Stimulated activated CD4-positive, alpha-beta T cell treated with anti-CD3 and anti-CD28 coated beads, Interleukin-4, amount 100 ng/mL, for 4 hours (primary cell): ENCODE data around the gene EID2B.

Source experiments
- DNase-seq, 2 experiments: peaks; one replicate each; pipeline ENCODE4 v3.0.0-alpha.2; 2020

Gene EID2B, protein sequence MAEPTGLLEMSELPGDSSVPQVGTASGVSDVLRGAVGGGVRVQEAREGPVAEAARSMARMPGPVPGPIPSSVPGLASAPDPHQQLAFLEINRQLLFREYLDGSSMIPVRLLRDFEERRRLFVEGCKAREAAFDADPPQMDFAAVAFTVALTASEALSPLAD

DNA sequence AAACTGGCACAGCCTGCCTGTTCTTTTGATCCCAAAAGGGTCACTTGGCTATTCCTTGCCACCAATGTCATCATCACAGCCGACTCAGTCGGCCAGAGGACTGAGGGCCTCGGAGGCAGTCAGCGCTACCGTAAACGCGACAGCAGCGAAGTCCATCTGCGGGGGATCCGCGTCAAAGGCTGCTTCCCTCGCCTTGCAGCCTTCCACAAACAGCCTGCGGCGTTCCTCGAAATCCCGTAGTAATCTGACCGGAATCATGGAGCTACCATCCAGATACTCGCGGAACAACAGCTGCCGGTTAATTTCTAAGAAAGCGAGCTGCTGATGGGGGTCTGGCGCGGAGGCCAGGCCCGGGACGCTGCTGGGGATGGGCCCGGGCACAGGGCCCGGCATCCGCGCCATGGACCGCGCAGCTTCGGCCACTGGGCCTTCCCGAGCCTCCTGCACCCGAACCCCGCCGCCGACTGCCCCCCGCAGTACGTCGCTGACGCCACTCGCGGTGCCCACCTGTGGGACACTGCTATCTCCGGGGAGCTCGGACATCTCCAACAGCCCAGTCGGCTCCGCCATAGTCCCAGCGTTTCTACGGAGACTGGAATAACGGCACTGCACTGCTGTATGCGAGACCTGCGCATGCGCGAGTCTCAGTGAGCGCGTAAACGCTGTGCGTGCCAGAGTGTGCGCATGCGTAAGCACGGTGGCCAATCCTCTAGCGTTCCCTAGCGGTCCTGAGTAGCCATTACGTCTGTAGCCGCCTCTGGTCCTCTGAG is at the start of gene EID2B:
Gene EID2B, minus strand, starts transcription at position 620 of the 770 bp plus-strand sequence. Its CDS starts 50 bp downstream, at position 570.
- peak; percentile 92 to 95 for DNase-seq

DNA sequence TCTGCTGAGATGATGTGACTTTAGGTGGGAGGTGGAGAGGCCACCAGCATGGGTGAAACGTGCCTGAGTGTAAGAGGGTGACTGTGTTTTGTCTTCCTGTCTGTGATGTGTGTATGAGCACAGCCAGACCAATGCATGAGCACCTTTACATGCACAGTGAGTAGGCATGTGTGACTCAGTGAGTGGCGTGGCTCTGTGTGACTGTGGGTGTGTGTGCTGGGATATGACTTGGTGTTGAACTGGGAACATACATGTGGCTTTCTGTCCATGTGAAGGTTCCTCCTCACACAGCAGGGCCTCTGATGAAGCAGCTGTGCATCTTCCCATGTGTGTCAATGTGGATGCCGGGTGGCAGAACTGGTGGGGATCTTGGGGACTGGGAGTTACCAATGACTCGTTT is 49.8 kb upstream of the EID2B start:
- DNase-seq = peak in 1 of 2 experiments; percentile 35

DNA sequence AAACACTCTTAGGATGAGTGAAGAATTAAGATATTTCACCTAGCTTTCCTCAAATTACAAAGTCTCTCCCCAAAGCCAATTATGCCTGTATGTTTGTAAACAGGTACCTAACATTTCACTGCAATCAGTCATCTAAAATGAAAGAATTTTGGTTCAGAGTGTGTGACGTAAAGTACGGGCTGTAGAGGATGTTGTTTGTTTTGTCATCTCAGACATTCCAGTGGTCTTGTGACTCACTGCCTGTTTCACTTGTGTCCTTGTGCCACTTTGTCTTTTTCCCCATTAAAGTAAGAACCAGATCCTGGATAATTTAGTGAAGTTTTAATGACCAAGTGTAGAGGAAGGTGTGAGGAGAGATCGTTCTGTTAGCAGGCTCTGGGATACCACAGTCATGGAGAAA is 36.0 kb upstream of the EID2B start:
- DNase-seq = no peak

DNA sequence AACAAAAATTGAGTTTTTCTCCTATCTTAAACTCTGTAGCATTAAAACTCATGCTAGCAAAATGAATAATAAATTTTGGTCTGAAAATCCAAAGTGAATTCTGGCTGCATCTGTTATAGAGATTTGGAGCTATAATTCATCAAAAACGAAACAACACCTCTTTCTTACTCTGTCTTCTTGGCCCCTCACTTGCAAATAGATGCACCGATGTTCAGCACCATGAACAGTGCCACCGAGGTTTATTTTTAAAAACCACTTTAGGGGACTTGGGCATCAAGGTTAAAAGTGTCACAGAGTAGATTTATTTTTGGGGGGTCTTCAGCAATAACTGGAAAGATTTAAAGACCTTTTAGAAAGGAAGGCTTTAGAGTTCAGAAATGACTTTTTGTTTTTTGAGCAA is 33.4 kb upstream of the EID2B start:
- no peak for DNase-seq

DNA sequence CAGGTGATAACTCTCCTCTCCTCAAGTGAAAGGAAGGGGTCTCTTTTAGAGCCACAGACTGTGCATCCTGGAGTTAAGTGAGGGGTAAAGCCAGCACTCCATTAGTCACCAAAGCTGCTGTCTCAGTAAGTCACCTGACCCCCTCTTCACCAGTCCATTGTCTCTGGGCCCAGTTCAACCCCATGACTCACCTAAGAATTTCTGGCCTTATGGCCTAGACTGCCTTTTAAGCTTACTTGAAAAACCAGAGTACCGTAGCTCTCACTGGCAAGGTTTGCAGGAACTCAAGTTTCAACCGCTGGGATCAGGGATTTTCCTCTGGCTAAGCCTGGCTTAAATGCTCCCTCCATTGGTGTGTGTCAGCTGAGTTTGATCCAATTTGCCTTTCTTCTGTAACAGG is 30.8 kb upstream of the EID2B start:
- no peak for DNase-seq

DNA sequence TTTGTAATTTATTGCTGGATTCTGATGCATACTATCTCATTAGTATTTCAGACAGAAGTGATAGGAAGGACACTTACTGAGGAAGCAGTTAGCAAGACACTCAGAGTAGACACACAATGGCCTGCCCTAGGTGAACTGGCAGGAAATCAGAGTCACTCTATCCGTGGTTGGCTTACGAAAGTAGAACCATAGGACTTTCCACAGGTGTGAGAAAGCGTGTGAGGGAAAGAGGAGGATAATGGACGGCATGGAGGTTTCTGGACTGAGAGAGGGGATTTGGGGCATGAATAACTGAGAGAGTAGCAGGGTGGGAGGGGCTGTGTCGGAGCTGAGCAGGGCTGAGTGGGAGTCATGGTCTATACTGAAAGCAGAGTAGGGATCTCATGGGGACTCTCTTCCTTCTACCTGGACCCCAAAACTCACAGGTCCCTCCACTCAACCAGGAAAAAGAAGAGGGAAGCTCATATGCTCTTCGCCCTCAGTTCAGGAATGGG is 26.0 kb upstream of the EID2B start:
- peak in 1 of 2 experiments; percentile 23 for DNase-seq

DNA sequence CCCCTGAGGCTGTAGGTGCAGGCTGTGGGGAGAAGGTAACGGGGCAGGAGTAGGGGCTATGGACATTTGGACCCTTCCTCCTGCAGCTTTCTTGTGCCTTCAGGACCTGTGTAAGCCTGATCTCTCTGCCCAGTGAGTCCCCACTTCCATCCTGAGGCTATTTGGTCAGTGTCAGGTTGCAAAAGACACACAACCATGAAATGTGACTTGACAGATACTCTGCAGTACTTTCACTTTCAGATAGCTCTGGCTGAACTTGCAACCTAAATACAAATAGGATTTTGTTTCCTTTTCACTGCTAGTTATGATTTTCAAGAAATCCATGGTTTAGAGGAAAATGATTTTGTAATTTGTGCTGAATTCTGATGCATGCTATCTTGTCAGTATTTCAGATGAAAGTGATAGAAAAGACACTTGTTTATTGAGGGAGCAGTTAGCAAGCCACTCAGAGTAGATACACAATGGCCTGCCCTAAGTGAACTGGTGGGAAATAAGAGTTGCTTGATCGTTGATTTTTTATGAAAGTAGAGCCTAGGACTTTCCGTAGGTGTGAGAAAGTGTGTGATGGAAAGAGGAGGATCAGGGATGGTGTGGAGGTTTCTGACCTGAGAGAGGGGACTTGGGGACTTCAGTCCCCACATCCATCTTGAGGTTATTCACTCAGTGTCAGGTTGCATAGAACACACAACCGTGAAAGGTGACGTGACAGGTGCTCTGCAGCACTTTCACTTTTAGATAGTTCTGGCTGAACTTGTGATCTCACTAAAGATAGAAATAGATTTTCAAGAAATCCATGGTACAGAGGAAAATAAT is 25.4 kb upstream of the EID2B start:
- peak in 1 of 2 experiments; percentile 38 for DNase-seq

DNA sequence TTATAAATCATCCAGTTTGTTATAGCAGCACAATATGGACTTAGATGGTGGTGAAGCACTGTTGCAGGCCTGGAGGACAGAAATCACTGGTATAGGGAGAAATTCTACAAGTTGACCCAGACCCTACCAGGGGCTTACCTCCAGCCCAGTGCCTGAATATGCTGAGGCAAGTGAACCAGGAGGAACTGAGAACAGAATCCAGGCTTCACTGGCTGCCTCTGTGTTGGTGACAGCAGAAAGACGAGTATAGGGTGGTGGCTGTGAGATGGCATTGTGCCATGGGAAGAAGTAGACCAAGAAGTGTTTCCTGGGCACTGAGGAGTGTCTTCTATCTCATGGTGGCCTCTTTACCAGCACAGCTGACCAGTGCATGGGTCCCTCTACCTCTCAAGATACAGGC is 23.2 kb upstream of the EID2B start:
- no peak for DNase-seq

DNA sequence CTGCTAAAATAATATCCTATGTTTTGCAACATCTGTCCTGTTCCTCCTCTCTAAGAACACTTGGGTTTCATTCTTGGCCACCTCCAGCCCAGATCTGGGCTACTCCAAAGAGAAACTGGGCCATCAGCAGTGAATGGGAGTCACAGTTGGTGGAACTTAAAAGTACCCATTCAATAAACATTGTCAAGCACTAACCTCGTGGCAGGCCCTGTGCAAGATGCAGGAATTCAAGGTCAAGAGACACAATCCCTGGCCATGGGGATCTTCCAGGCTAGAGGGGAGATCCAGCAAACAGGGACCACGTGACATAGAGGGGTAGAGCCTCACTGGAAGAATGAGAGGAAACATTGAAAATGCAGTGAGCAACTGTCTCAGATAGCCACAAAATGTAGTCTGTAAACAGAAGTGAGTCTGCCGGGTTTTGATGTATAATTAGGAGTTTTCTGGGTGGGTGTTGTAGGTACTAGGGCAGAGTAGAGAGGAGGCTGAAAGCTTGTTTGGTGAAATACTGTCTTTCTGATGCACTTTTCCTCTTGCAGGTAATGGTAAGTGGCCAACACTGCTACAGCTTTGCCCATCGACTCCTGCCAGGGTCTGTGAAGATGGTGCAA is 22.2 kb upstream of the EID2B start:
- DNase-seq = no peak

DNA sequence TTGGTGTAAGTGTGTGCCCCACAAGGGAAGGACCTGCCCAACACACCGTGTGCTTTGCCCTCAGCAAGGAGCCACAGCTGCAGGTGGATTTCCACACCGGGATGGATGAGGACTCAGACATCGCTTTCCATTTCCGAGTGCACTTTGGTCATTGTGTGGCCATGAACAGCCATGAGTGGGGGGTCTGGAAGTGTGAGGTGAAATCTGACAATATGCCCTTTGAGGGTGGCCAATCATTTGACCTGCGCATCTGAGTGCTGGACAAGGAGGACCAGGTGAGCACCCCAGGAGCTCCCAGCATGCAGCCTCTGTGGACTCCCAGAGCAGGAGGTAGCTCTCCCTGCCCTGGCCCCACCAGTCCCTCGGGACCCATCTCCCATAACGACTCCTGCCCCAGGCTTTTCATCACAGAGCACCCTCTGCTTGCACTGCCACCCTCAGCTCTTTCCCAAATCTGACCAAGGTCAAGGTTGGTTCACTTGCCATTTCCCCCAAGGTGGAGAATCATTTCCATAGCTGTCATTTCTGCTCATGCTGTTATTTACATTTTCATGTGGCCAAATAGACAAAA is 20.5 kb upstream of the EID2B start:
- no peak for DNase-seq

DNA sequence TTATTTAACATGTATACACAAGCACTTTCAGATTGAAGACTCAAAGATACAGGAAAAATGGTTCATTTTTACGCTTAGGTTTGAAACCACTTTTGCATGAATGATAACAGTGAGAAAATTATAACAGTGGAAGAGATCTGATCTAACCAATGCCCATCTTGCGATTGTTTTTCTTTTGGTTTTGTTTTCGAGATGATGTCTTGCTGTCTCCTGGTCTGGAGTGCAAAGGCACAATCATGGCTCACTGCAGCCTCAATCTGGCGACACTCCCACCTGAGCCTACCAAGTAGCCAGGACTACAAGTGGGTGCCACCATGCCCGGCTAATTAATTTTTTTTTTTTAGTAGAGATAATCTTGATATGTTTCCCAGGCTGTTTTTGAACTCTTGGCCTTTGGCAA is 17.5 kb upstream of the EID2B start:
- no peak for DNase-seq

DNA sequence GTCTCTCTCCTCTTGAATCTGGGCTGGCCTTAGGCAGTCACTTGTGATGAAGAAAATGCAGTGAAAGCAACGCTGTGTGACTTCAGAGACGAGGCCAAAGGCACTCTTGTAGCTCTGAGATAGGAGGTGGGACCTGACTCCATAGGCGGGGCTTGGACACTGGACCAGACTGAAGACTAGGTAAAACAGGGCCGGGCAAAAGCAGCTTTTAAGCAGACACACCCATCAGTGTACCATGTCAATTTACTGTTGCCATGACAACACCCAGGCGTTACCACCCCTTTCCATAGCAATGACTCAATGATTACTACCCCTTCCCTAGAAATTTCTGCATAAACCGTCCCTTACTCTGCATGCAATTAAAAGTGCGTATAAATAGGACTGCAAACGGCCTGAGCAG is 13.9 kb upstream of the EID2B start:
- DNase-seq = peak in 1 of 2 experiments; percentile 18

DNA sequence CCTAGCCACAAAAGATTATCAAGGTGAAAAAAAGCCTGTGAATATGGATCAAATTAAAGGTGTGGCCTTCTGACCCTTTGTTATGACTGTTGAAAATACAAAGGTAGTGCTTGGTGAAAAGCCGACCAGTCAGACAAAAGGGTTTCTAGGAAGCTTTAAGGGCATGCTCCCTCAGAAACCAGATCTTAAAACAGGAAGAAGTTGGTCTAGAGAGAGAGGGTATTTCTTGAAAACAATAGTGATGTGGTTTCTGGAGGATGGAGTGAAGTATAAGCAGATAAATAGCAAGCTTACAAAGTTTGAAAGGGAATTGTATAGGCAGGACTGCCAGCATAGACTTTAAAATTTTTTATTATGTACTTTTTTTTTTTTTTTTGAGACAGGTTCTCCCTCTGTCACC is 12.3 kb upstream of the EID2B start:
- DNase-seq = no peak

DNA sequence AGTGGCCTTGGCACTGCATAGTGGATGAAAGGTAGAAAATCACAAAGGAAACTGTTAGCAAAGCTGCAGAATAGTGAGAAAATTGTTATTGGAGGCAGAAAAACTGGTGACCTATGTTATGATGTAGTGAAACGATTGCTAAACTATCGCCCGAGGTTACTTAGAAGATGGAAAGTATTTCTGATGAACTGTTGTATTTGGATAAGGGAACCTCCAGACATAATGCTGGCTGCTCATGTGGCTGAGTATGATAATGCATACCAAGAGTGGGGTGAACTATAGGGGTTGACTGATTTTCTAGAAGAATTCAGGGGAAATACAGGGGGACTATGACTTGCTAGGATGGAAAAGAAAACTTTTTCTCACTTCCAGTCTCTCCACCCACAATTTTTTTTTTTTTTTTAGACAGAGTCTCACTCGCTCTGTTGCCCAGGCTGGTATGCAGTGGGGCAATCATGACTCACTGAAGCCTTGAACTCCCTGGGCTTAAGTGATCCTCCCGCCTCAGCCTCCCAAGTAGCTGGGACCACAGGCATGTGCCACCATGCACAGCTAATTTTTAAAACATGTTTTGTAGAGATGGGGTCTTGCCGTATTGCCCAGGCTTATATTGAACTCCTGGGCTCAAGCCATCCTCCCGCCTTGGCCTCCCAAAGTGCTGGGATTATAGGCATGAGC is 11.7 kb upstream of the EID2B start:
- DNase-seq = peak in 1 of 2 experiments; percentile 20

DNA sequence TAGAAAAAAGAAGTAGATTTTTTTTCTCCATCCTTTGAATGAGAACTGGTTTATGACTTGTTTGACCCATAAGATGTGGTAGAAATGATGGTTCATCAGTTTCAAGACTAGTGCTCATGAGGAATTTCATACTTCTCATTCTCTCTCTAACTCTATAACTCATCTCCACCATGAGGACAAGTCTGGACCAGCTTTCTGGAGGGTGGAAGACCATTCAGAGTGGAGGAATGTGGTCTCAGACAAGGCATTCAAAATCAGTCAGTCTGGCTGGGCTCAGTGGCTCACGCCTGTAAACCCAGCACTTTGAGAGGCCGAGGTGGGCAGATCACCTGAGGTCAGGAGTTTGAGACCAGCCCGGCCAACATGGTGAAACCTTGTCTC is 10.8 kb upstream of the EID2B start:
- DNase-seq = no peak

DNA sequence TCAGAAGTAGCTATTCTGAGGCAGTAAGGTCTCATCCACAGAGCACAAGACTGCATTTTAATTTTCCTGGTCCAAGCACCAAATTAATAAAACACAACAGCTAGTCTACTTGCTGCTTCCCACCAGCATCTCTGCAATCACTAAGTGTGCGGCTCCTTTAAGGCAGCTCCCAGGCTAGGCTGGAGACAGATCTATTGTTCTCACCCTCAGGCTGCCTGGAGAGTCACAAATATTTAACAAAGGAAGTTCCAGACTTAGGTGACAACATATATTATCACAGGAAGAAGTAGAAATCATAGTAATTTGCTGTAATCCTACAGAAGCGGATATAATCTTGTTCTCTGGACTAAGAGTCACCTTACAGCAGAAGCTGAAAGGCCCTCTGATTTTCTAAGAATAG is 9.6 kb upstream of the EID2B start:
- no peak for DNase-seq

DNA sequence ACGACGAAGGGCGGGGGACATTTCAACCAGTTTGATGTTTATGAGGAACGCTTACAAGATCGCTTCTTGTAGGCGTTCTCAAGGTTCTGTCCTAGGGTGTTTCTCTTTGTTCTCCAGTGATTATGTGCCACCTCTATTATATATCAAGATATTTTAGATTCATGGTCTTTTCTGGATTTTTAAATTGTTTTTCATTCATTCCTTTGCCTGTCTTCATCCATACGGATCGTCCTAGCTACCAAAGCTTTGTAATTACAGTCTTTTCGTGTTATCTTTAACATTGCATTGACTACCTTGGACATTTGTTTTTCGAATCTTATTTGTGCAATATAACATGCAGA is 7.7 kb upstream of the EID2B start:
- no peak for DNase-seq

DNA sequence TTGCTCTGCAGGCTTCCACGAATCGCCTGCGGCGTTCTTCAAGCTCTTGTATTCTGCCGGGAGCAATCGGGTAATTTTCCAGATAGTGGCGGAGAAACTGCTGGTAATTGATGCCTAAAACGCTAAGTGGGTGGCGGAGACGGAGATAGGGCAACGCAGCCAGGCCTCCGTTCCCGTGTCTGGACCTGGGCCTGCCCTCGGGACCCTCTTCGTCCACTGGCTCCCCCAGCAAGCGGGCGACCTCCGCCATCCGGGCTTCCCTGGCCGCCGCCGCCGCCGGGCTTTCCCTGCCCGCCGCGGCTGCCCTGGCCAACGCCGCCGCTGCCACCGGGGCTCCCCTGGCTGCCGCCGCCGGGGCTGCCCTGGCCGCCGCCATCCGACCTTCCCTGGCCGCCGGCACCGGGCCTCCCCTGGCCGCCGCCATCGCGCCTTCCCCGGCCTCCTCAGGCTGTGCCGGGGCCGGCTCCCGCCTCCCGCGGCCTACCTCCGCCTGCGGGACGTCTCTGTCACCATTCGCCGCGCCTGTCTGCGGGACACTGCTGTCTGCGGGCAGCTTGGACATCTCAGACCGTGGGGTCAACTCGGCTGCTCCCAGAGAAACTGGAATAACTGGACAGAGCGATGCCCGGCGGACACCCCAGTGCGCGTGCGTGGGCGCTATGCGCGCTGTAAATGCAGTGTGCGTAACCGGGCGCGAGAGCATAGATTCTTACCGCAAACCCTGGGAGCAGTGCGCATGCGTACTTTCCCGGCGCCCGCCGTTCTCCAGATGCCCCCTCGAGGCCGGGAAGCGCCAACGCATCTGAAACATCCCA is 7.1 kb upstream of the EID2B start, which contains the start of gene EID2:
Gene EID2, minus strand, starts transcription at position 644 of the 815 bp plus-strand sequence. Its CDS starts 82 bp downstream, at position 562.
- peak; percentile 92 to 95 for DNase-seq

DNA sequence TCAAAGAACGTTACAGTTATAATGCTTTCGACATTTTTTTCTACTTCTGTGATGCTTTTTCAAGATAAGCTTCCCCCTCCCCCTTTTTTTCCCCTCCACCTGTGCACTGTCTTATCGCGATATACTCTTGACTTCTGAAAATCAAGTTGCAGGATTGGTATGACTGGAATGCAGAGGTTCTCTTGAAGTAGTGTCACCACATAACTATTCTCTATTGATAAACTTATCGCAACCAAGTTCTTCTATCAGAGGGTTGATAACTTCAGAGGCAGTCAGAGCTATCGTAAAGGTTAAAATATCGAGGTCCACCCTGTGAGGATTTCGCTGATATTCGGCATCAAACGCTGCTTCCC is 6.5 kb upstream of the EID2B start:
- no peak for DNase-seq

DNA sequence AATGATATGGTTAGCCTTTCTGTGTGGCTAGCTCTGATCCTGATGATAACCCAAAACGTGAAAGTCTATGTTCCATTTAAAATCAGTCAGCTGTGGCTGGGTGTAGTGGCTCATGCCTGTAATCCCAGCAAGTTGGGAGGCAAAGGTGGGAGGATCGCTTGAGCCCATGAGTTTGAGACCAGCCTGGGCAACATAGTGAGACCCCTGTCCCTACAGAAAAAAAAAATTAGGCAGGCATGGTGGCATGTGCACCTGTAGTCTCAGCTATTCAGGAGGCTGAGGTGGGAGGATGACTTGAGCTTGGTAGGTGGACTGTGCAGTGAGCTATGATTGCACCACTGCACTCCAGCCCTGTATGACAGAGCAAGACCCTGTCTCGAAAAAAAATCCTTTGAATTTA is 1.1 kb upstream of the EID2B start:
- DNase-seq = no peak

DNA sequence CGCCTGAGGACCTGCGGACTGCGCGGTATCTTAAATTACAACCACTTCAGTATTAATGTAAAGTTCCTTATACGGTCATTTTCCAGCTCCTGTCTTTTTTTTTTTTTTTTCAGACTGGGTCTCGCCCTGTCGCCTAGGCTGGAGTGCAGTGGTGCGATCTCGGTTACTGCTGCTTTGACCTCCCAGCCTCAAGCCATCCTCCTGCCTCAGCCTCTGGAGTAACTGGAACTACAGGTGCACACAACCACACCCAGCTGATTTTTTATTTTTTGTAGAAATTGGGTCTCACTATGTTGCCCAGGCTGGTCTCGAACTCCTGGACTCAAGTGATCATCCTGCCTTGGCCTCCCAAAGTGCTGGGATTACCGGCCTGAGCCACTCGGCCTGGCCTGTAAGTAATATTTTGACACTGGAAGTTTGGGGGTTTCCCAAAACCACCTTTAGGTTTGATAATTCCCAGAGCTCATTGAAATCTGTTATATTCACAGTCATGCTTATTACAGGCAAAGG is 406 bp upstream of the EID2B start:
- DNase-seq = no peak
